ENCODE results near the gene ORAI3. TPM values are rescaled to one million over a fixed set of nuclear protein-coding genes. Genes with fewer than 3 reads are reported as not detected.
A peak's percentile ranks its signal among the peaks of the same experiment; 100 is the strongest.

Gene ORAI3
- total and polyA plus RNA-seq, 2 of the 13 experiments (the other 11 are each of a cell fraction or from before 2014, with no cell fraction given) = 11.4 to 32.0 TPM

- TF ChIP-seq SNAPC4 (CRISPR knock-in tag; IDR thresholded peaks at IDR 0.05) = no peak; the same call in 1 of the 2 replicates
- TF ChIP-seq ZNF367 (CRISPR knock-in tag; IDR thresholded peaks at IDR 0.05; ENCODE audit: borderline replicate concordance) = peak; percentile 65; the same call in 1 of the 2 replicates
- no peak for TF ChIP-seq PRPF4 (IDR thresholded peaks at IDR 0.05; ENCODE audit: low read depth, low read length, poor library complexity, severe bottlenecking)
- TF ChIP-seq XRCC5 (optimal IDR thresholded peaks at IDR 0.05; ENCODE audit: low read length) = peak; percentile 37
- no peak; the same call in 1 of the 2 replicates for TF ChIP-seq ZNF580 (CRISPR knock-in tag; IDR thresholded peaks at IDR 0.05; ENCODE audit: borderline replicate concordance, low read depth)
- TF ChIP-seq REL (CRISPR knock-in tag; conservative IDR thresholded peaks at IDR 0.05) = 0 out of 2 replicates have a peak, but pooled peaks have one; percentile 54
- TF ChIP-seq ZNF597 (CRISPR knock-in tag; IDR thresholded peaks at IDR 0.05) = no peak
- TF ChIP-seq SUZ12 (IDR thresholded peaks at IDR 0.05; ENCODE audit: low read depth, low read length) = no peak
- TF ChIP-seq ZGPAT (CRISPR knock-in tag; IDR thresholded peaks at IDR 0.05) = peak; percentile 81; the same call in 1 of the 2 replicates
- no peak; the same call in 1 of the 2 replicates for TF ChIP-seq ARNT2 (CRISPR knock-in tag; IDR thresholded peaks at IDR 0.05; ENCODE audit: low read depth)
- TF ChIP-seq ZNF558 (CRISPR knock-in tag; IDR thresholded peaks at IDR 0.05; ENCODE audit: borderline replicate concordance) = no peak
- no peak for TF ChIP-seq SP140L (CRISPR knock-in tag; IDR thresholded peaks at IDR 0.05; ENCODE audit: borderline replicate concordance)
- TF ChIP-seq ERF (CRISPR knock-in tag; IDR thresholded peaks at IDR 0.05) = no peak
- TF ChIP-seq PCBP1 (IDR thresholded peaks at IDR 0.05; ENCODE audit: borderline replicate concordance, low read depth, low read length) = no peak
- TF ChIP-seq ZNF800 (CRISPR knock-in tag; IDR thresholded peaks at IDR 0.05) = peak; percentile 83
- TF ChIP-seq AHR (CRISPR knock-in tag; IDR thresholded peaks at IDR 0.05) = no peak
- TF ChIP-seq RAD51 (IDR thresholded peaks at IDR 0.05; ENCODE audit: borderline replicate concordance) = no peak
- no peak for TF ChIP-seq GATA4 (IDR thresholded peaks at IDR 0.05; ENCODE audit: borderline replicate concordance, low read depth)
- TF ChIP-seq ATF1 (CRISPR knock-in tag; IDR thresholded peaks at IDR 0.05) = no peak
These were observed 8.0 kb downstream of the ORAI3 start (continued) for GRCh38 chr16:30956601-30957455.
